Suprapubic skin (tissue), 4 donors: Measurements from ENCODE around the gene GRIN2D. TPM values are rescaled to one million over a fixed set of nuclear protein-coding genes. Genes with fewer than 3 reads are reported as not detected.

ENCODE experiments used
- DNase-seq, 2 donors: peaks; one replicate each; pipeline ENCODE4 v3.0.0-alpha.2; 2019; ENCODE audit warnings: low spot score in 2 of 2
- H3K27ac ChIP-seq: fragments of 200-600 bp; sonication (generic); one replicate; pipeline ENCODE4 v1.5.1; 2019
- H3K27me3 ChIP-seq: fragments of 200-600 bp; sonication (generic); one replicate; pipeline ENCODE4 v1.5.1; 2019
- H3K36me3 ChIP-seq: fragments of 200-600 bp; sonication (generic); one replicate; pipeline ENCODE4 v1.5.1; 2019
- H3K4me1 ChIP-seq: fragments of 200-600 bp; sonication (generic); one replicate; pipeline ENCODE4 v1.5.1; 2019
- H3K4me3 ChIP-seq: fragments of 200-600 bp; sonication (generic); one replicate; pipeline ENCODE4 v1.5.1; 2019; ENCODE audit warnings: mild to moderate bottlenecking
- H3K9me3 ChIP-seq: fragments of 200-600 bp; sonication (generic); one replicate; pipeline ENCODE4 v1.5.1; 2019
- CTCF ChIP-seq, 2 donors: fragments of 200-600 bp in 1 of 2; fragments of 450-650 bp in 1 of 2; sonication (generic) in 1 of 2; IDR thresholded peaks; one replicate each; pipeline ENCODE4 v1.5.1; 2016 to 2019; ENCODE audit warnings: antibody characterized with exemption in 2 of 2, mild to moderate bottlenecking in 1 of 2, moderate library complexity in 1 of 2
- EP300 ChIP-seq: sonication (generic); formaldehyde crosslinking; IDR thresholded peaks from one replicate; pipeline ENCODE4 v1.6.1; 2017; ENCODE audit warnings: antibody characterized with exemption
- POLR2A ChIP-seq, 2 donors: fragments of 450-650 bp; IDR thresholded peaks; one replicate each; pipeline ENCODE4 v1.6.1; 2017; ENCODE audit warnings: antibody characterized with exemption in 2 of 2, mild to moderate bottlenecking in 2 of 2, moderate library complexity in 2 of 2
- POLR2AphosphoS5 ChIP-seq, 3 donors: sonication (generic); formaldehyde crosslinking; IDR thresholded peaks; one replicate each; pipeline ENCODE4 v1.6.1; 2017; ENCODE audit warnings: antibody characterized with exemption in 3 of 3
- WGBS: methylation state at CpG from one replicate; pipeline ENCODE4 v1.1.5; 2018; 5-methylcytosine and 5-hydroxymethylcytosine counted together
- total RNA-seq, 4 donors: library from RNA; depleted of rRNA; stranded (reverse); fragments of >200 nt; gene quantifications; one replicate each; pipeline ENCODE4 v1.1.0, GENCODE V29; 2016

The GRIN2D gene
- total RNA-seq, 4 donors from 2014 or later = 0.38 to 1.4 (median 0.94) TPM

GRCh38 chr19:48364598-48365348 is 28.7 kb upstream of the GRIN2D start:
- 77% methylated on average over 8 of the region's 10 CpGs for WGBS
- peak in 1 of 2 donors; percentile 71 for DNase-seq
- Histone ChIP-seq H3K4me1 (peaks cover 12% of the 10 kb centered on the region), H3K4me3 (peak overlapping the region; percentile 59), H3K36me3 (no peaks in the 10 kb centered on the region), H3K27me3 (no peaks in the 10 kb centered on the region), H3K9me3 (no peaks in the 10 kb centered on the region), H3K27ac (peak overlapping the region; percentile 43)
- TF ChIP-seq EP300 = no peak
- no peak for TF ChIP-seq CTCF (IDR thresholded peaks at IDR 0.05)
- TF ChIP-seq POLR2A (IDR thresholded peaks at IDR 0.05) = no peak
- TF ChIP-seq POLR2AphosphoS5 (IDR thresholded peaks at IDR 0.05) = no peak

DNA sequence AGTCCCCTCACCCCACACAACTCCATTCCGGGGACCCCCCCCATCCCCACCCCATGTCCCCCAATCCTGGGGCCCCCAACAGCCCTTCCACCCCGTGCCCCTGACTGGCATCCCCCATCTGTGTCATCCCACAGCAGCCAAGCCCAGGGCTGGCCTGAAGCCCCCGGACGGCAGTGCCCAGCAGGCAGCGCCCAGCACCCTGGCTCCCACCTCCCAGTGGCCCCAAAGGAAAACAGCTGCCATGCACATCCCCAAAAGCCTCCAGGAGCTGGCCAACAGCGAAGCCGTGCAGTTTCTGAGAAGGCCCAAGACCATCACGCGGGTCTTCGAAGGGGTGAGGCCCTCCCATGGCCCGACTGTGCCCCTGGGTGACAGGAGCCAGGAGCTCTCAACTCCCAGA is 27.9 kb upstream of the GRIN2D start:
- TF ChIP-seq EP300 (no peak), POLR2A (IDR thresholded peaks at IDR 0.05) (no peak), CTCF (IDR thresholded peaks at IDR 0.05) (no peak), POLR2AphosphoS5 (IDR thresholded peaks at IDR 0.05) (no peak)
- Histone ChIP-seq H3K36me3 (no peaks in the 10 kb centered on the region), H3K4me3 (no peak overlapping the region), H3K9me3 (no peaks in the 10 kb centered on the region), H3K4me1 (peaks cover 12% of the 10 kb centered on the region), H3K27ac (no peak overlapping the region), H3K27me3 (no peaks in the 10 kb centered on the region)
- WGBS = 92% methylated on average over 11 of the region's 11 CpGs
- no peak for DNase-seq

GRCh38 chr19:48367855-48368254 is 25.6 kb upstream of the GRIN2D start:
- Histone ChIP-seq H3K4me3 (no peak overlapping the region), H3K27ac (no peak overlapping the region), H3K9me3 (no peaks in the 10 kb centered on the region), H3K36me3 (no peaks in the 10 kb centered on the region), H3K4me1 (peaks cover 12% of the 10 kb centered on the region), H3K27me3 (no peaks in the 10 kb centered on the region)
- 67% methylated on average over 5 of the region's 5 CpGs for WGBS
- no peak for DNase-seq
- TF ChIP-seq POLR2A (IDR thresholded peaks at IDR 0.05) (no peak), EP300 (no peak), POLR2AphosphoS5 (IDR thresholded peaks at IDR 0.05) (no peak), CTCF (IDR thresholded peaks at IDR 0.05) (no peak)

GRCh38 chr19:48368936-48369335 is 24.5 kb upstream of the GRIN2D start:
- no peak for TF ChIP-seq CTCF (IDR thresholded peaks at IDR 0.05)
- no peak for TF ChIP-seq POLR2AphosphoS5 (IDR thresholded peaks at IDR 0.05)
- no peak for TF ChIP-seq POLR2A (IDR thresholded peaks at IDR 0.05)
- TF ChIP-seq EP300 = no peak
- no peaks in the 10 kb centered on the region for H3K27me3 ChIP-seq
- no peak overlapping the region for H3K27ac ChIP-seq
- H3K36me3 ChIP-seq = no peaks in the 10 kb centered on the region
- no peak for DNase-seq
- H3K4me3 ChIP-seq = no peak overlapping the region
- no peaks in the 10 kb centered on the region for H3K9me3 ChIP-seq
- WGBS = 84% methylated on average over 11 of the region's 14 CpGs
- peaks cover 6% of the 10 kb centered on the region for H3K4me1 ChIP-seq

DNA sequence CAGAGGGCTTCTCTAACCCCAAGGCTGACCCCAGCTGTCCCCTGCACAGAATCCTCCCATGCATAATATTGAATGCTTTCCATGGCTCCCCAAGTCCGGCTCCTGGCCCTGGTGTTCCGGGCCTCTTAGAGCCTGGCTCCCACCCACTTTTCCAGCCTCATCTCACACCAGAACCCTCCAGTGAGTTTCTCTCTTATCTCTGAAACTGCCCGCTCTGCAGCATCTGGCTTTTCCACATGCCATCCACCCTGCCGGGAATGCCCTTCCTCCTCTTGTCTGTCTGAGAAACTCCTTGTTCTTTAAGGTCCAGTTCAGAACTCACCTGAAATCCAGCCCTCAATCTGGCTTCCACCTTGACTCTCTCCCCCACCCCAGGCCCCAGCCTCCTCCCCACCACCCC is 22.5 kb upstream of the GRIN2D start:
- WGBS = 83% methylated on average over 4 of the region's 4 CpGs
- H3K27me3 ChIP-seq = no peaks in the 10 kb centered on the region

More for the DNA sequence above, 22.5 kb upstream of the GRIN2D start:
- H3K9me3 ChIP-seq = no peaks in the 10 kb centered on the region
- TF ChIP-seq CTCF (IDR thresholded peaks at IDR 0.05) = no peak
- no peak for TF ChIP-seq POLR2AphosphoS5 (IDR thresholded peaks at IDR 0.05)
- no peak for TF ChIP-seq POLR2A (IDR thresholded peaks at IDR 0.05)
- TF ChIP-seq EP300 = no peak
- no peak for DNase-seq
- no peak overlapping the region for H3K27ac ChIP-seq
- H3K36me3 ChIP-seq = no peaks in the 10 kb centered on the region
- H3K4me3 ChIP-seq = no peak overlapping the region
- H3K4me1 ChIP-seq = no peaks in the 10 kb centered on the region
